Sigmoid colon (tissue), 4 donors: ENCODE results near the gene FGG.

Source experiments
- CTCF ChIP-seq, 4 experiments: fragments of 450-650 bp in 3 of 4; fragments of 200-600 bp in 1 of 4; IDR thresholded peaks; one replicate each; pipeline ENCODE4 v1.5.1; 2016 to 2019; ENCODE audit warnings: antibody characterized with exemption in 4 of 4, mild to moderate bottlenecking in 3 of 4, moderate library complexity in 2 of 4
- POLR2AphosphoS5 ChIP-seq, 4 donors: sonication (generic); formaldehyde crosslinking; IDR thresholded peaks; one replicate each; pipeline ENCODE4 v1.6.1; 2017; ENCODE audit warnings: antibody characterized with exemption in 4 of 4

- TF ChIP-seq CTCF (IDR thresholded peaks at IDR 0.05) (no peak), POLR2AphosphoS5 (IDR thresholded peaks at IDR 0.05) (no peak)
These were observed 13.5 kb upstream of the FGG start for GRCh38 chr4:154625971-154626370.
